Fibroblast of villous mesenchyme (primary cell): ENCODE measurements around the gene HOXA1. TPM values are rescaled to one million over a fixed set of nuclear protein-coding genes. Genes with fewer than 3 reads are reported as not detected.

ENCODE experiments used
- DNase-seq: peaks from one replicate; pipeline ENCODE4 v3.0.0-alpha.2; 2010; ENCODE audit warnings: low read depth
- H3K4me3 ChIP-seq: 2 replicates; pipeline ENCODE4 v1.5.1; 2011; ENCODE audit warnings: low read depth, mild to moderate bottlenecking, low read length
- total RNA-seq: library from RNA; depleted of rRNA; stranded (reverse); fragments of >200 nt; gene quantifications from 2 replicates; pipeline ENCODE4 v1.2.3, GENCODE V29; 2012
- TF ChIP-seq, protein P1 (sequence below): IDR thresholded peaks from 2 replicates; pipeline ENCODE4 v1.5.1; 2012; ENCODE audit warnings: low read depth, mild to moderate bottlenecking, low read length; ENCODE audit not compliant: insufficient read depth

Gene HOXA1
- total RNA-seq, 1 donor, result 0.43 TPM

DNA sequence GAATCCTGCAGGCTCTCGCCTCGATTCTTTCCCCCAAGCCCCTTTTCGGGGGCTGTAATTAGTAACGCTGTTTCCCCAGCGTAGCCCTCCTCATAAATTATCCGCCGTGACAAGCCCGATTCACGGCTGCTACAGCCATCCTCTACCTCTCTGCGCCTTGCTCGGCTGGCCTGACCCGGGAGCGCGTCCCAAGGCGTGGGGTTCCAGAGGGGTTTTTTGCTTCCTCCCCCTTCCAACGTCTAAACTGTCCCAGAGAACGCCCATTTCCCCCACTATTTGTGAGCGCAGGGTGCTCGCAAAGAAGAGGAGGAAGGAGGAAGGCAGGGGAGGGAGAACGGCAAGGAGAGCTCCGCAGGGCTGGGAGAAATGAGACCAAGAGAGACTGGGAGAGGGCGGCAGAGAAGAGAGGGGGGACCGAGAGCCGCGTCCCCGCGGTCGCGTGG, 46.8 kb upstream of the HOXA1 start:
- TF ChIP-seq, protein P1, sequence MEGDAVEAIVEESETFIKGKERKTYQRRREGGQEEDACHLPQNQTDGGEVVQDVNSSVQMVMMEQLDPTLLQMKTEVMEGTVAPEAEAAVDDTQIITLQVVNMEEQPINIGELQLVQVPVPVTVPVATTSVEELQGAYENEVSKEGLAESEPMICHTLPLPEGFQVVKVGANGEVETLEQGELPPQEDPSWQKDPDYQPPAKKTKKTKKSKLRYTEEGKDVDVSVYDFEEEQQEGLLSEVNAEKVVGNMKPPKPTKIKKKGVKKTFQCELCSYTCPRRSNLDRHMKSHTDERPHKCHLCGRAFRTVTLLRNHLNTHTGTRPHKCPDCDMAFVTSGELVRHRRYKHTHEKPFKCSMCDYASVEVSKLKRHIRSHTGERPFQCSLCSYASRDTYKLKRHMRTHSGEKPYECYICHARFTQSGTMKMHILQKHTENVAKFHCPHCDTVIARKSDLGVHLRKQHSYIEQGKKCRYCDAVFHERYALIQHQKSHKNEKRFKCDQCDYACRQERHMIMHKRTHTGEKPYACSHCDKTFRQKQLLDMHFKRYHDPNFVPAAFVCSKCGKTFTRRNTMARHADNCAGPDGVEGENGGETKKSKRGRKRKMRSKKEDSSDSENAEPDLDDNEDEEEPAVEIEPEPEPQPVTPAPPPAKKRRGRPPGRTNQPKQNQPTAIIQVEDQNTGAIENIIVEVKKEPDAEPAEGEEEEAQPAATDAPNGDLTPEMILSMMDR, result no peak
- H3K4me3 ChIP-seq, result peak overlapping the region; percentile 60
- no peak for DNase-seq

DNA sequence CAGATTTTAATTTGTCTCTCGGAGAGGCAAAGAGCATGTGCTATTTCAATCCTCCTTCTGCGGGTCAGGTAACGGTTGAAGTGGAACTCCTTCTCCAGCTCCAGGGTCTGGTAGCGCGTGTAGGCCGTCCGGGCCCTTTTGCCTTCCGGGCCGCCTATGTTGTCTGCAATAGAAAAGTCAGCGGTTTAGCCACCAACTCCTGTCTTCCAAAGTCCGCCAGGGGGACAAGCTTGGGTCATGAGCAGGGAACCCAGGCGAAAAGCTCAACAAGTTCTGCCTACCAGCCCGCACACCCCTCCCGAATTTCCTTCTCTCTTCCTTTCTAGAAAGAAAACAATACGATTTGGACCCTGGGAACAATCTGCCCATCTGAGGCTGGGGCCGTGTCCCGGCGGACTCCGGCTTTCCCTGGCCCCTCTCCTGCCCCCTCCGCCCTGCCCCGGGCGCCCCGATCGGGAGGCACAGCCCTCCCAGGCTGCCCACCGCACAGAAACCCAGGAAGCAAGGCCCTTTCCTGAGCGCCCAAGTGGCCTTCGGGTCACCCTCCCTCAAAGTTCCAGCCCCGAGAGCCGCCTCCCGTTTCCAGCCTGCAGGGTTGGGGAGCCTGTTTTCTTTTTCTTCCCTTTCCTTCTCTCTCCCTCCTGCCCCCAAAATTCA, 46.3 kb upstream of the HOXA1 start:
- peak overlapping the region; percentile 60 for H3K4me3 ChIP-seq
- DNase-seq, result peak; percentile 43
- TF ChIP-seq, protein P1, result no peak

DNA sequence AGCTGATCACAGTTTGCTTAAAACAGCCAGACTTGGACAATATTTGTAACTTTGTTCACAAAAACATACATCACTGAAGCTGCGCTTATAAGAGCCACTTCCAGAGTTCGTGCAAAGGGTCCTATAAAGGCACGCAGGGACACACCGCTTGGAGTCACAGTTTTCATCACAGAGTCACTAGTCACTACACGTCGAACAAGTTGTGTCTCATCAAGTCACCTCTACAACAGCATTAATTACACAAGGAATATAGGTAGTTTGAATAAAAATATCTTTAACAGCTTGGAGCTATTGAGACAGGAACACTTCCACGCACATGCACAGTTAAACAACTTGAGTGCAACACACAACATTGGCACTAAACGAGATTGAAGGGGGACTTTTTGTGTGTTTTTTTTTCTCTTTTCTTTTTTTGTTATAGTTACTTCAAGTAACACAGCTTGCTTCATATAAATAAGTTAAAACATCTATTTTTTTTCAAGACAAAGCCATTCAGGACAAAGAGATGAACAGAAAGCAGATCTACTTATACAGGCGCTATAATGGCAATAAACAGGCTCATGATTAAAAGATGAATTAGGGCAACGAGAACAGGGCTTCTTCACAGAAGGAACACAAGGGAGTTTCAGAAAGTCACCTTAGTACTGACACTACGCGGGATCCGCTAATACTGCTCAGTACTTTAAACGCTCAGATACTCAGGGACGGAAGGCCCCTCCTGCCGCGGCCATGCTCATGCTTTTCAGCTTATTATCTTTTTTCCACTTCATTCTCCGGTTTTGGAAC, 45.5 kb upstream of the HOXA1 start:
- H3K4me3 ChIP-seq, result peak overlapping the region; percentile 60
- DNase-seq, result no peak
- TF ChIP-seq, protein P1, result no peak

DNA sequence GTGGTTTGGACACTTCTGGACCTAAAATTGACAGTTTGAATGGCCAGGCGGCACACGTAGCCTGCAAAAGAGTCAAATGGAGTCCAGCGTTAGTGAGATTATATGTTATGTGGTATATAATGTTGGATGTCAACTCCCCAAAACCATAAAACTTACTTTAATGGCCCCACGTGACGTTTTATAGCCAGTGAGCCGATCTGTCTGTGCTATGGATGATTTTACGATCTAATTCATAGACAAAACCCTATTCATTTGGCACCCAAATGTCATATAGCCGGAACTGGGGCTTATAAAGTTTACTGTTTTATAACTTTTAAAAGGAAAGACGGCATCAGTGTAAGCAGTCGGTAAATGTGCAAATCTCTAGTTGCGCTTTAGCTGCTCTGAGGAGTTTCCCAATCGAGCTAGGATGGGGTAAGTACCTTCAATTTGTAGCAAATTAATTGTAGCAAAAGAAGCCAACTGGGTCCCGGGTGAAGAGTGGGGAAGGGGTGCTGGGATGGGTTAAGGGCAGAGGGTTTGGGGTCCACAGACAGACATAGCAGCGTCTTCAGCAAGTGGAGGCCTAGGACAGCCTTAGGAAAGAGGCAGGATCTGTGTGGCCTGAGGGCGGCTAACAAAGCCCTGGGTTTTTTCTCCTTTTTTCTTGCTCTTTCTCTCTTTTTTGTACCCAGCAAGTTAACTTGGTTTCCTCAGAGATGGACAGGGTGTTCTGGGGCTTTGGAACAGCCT, 44.5 kb upstream of the HOXA1 start:
- H3K4me3 ChIP-seq, result no peak overlapping the region
- DNase-seq, result peak; percentile 48

DNA sequence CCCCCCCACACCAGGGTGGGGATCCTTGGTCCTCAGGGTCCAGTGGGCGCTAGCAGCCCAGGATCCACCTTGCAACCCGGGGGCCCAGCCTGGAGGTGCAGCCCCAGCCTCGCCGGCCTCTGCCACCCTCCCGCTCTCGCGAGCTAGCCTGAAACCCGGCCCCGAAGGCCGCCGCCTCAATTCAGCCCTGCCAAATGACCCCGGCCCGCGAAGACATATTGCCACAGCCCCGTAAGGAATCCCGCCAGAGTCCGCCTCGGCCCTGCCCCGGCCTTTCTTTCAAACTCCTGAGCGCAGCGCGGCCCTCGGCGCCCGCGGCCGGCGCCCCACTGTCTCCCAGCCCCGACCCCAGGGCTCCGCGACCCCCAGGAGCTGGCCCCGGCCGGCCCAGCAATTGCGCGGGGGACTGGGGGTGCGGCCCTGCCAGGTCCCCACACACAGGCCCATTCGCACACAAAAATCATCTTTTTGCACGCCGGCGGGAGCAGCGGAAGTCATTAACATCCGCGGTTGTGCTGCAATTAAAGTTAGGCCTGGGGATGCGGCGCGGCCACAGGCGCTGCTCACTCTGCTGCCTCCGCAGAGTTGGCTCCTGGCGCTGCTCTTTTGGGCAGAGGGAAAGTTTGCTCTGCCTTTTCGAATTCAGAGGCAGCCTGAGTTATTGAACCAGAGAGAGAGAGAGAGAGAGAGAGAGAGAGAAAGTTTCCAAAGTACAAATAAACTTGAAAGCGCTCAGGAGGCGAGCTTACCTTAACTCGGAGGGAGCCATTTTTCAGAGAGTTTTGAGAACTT, 43.7 kb upstream of the HOXA1 start:
- TF ChIP-seq, protein P1, result no peak
- H3K4me3 ChIP-seq, result peak overlapping the region; percentile 13
- DNase-seq, result no peak

More for the DNA sequence above, 44.5 kb upstream of the HOXA1 start:
- TF ChIP-seq, protein P1, result no peak

DNA sequence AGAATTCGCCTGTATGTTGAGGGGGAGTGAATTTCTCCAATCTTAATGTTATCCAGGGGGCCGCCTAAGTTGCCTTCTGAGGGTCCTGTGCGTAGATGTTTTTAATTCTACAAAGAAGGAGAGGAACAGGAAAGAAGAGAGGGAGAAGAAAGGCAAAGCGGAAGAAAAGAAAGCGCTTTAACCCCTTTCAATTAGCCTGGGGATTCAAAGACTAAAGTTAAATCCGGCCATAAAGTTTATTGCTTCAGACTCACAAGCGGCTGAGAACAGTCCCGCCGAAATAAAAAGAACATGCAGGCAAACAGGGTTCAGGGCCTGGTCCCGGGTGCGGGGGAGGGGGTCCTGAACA, 43.2 kb upstream of the HOXA1 start:
- H3K4me3 ChIP-seq, result no peak overlapping the region
- no peak for DNase-seq
- TF ChIP-seq, protein P1, result no peak
